GM12872 (cell line): ENCODE data around the gene RHBG.

Source experiments
- CTCF ChIP-seq: IDR thresholded peaks from 3 replicates; pipeline ENCODE4 v1.5.1; 2011; ENCODE audit warnings: low read depth, mild to moderate bottlenecking, low read length, moderate library complexity; ENCODE audit not compliant: insufficient read depth

RHBG gene

GRCh38 chr1:156376146-156376545 is 7.1 kb downstream of the RHBG start:
- no peak for TF ChIP-seq CTCF

GRCh38 chr1:156376958-156377919 is 8.2 kb downstream of the RHBG start:
- no peak for TF ChIP-seq CTCF

- no peak for TF ChIP-seq CTCF
Observed at GRCh38 chr1:156378557-156378956, 9.5 kb downstream of the RHBG start.

GRCh38 chr1:156379420-156380165 is 10.6 kb downstream of the RHBG start:
- TF ChIP-seq CTCF = no peak

- TF ChIP-seq CTCF = no peak
Observed at GRCh38 chr1:156382561-156382960, 13.6 kb downstream of the RHBG start.

- peak; percentile 99 for TF ChIP-seq CTCF
Observed at GRCh38 chr1:156383023-156383422, 14.0 kb downstream of the RHBG start.

GRCh38 chr1:156384007-156384406 is 15.0 kb downstream of the RHBG start:
- TF ChIP-seq CTCF = no peak
